Caco-2 (cell line): Measurements from ENCODE around the gene TSC22D1. TPM values are rescaled to one million over a fixed set of nuclear protein-coding genes. Genes with fewer than 3 reads are reported as not detected.

ENCODE experiments used
- BruUV-seq: library from RNA; stranded (reverse); fragments of 400-500 nt; replicated peaks from 2 replicates; lab custom pipeline; 2021; lab: Mats Ljungman, UMichigan
- CTCF ChIA-PET: fragments of 300-600 bp; sonication (Branson Sonifier 250); formaldehyde crosslinking; loops from one replicate; lab custom pipeline; 2022; ENCODE audit warnings: antibody characterized with exemption; lab: Charles Lee
- POLR2A ChIA-PET: fragments of 300-600 bp; sonication (Branson Sonifier 250); formaldehyde crosslinking; loops from one replicate; lab custom pipeline; 2022; ENCODE audit warnings: antibody characterized with exemption; lab: Charles Lee
- DNase-seq, 2 experiments: peaks; one replicate each; pipeline versions ENCODE4 v3.0.0 to v3.0.0-alpha.2; 2020 to 2022
- H3K27me3 ChIP-seq: replicated peaks from 2 replicates; pipeline ENCODE4 v1.6.0; 2011; ENCODE audit warnings: low read length; ENCODE audit not compliant: control insufficient read depth, insufficient read depth
- H3K36me3 ChIP-seq: 2 replicates; pipeline ENCODE4 v1.5.1; 2011; ENCODE audit warnings: low read length; ENCODE audit not compliant: control insufficient read depth, insufficient read depth
- H3K4me1 ChIP-seq: fragments of 250-450 bp; sonication (Bioruptor Pico); 2 replicates; pipeline ENCODE4 v1.5.1; 2020; ENCODE audit warnings: mild to moderate bottlenecking
- H3K4me3 ChIP-seq: 2 replicates; pipeline ENCODE4 v1.5.1; 2011; ENCODE audit warnings: low read depth, mild to moderate bottlenecking, control low read depth, low read length
- H3K9me3 ChIP-seq: fragments of 250-450 bp; sonication (Bioruptor Pico); 2 replicates; pipeline ENCODE4 v1.5.1; 2020; ENCODE audit warnings: mild to moderate bottlenecking, moderate library complexity
- H3K27ac Mint-ChIP-seq: one replicate; pipeline ENCODE4 v1.8.0; 2022; ENCODE audit warnings: mixed read lengths; ENCODE audit not compliant: unreplicated experiment
- H3K27me3 Mint-ChIP-seq: one replicate; pipeline ENCODE4 v1.8.0; 2022; ENCODE audit warnings: mixed read lengths; ENCODE audit not compliant: insufficient read depth, unreplicated experiment
- H3K36me3 Mint-ChIP-seq: one replicate; pipeline ENCODE4 v1.8.0; 2022; ENCODE audit warnings: mild to moderate bottlenecking, mixed read lengths; ENCODE audit not compliant: insufficient read depth, unreplicated experiment
- H3K4me1 Mint-ChIP-seq: one replicate; pipeline ENCODE4 v1.8.0; 2022; ENCODE audit warnings: low read depth, mixed read lengths; ENCODE audit not compliant: unreplicated experiment
- H3K4me3 Mint-ChIP-seq: one replicate; pipeline ENCODE4 v1.8.0; 2022; ENCODE audit warnings: mild to moderate bottlenecking, moderate library complexity, mixed read lengths; ENCODE audit not compliant: unreplicated experiment
- H3K9me3 Mint-ChIP-seq: one replicate; pipeline ENCODE4 v1.8.0; 2022; ENCODE audit warnings: mixed read lengths; ENCODE audit not compliant: unreplicated experiment
- intact Hi-C: fragments of 100-400 bp; cut with micrococcal nuclease; formaldehyde crosslinking; loops from one replicate; pipeline ENCODE4 v1.10.0; 2022; ENCODE audit not compliant: unreplicated experiment
- total RNA-seq: library from RNA; stranded (reverse); gene quantifications from 2 replicates; pipeline ENCODE4 v1.2.3, GENCODE V29; 2022
- TF ChIP-seq, protein P1 (sequence below), 2 experiments: fragments of 200-600 bp in 1 of 2; IDR thresholded peaks; 1 replicate in 1 of 2; 2 replicates in 1 of 2; pipeline versions ENCODE4 v1.5.1 to v1.8.0; 2011 to 2022; ENCODE audit warnings: antibody characterized with exemption in 1 of 2, control low read depth in 1 of 2, inconsistent platforms in 1 of 2, low read depth in 1 of 2, low read length in 1 of 2, mild to moderate bottlenecking in 1 of 2, moderate library complexity in 1 of 2; ENCODE audit not compliant: insufficient read depth in 1 of 2, severe bottlenecking in 1 of 2, unreplicated experiment in 1 of 2

Gene TSC22D1
- total RNA-seq, 1 experiment from 2014 or later = 159 TPM

DNA sequence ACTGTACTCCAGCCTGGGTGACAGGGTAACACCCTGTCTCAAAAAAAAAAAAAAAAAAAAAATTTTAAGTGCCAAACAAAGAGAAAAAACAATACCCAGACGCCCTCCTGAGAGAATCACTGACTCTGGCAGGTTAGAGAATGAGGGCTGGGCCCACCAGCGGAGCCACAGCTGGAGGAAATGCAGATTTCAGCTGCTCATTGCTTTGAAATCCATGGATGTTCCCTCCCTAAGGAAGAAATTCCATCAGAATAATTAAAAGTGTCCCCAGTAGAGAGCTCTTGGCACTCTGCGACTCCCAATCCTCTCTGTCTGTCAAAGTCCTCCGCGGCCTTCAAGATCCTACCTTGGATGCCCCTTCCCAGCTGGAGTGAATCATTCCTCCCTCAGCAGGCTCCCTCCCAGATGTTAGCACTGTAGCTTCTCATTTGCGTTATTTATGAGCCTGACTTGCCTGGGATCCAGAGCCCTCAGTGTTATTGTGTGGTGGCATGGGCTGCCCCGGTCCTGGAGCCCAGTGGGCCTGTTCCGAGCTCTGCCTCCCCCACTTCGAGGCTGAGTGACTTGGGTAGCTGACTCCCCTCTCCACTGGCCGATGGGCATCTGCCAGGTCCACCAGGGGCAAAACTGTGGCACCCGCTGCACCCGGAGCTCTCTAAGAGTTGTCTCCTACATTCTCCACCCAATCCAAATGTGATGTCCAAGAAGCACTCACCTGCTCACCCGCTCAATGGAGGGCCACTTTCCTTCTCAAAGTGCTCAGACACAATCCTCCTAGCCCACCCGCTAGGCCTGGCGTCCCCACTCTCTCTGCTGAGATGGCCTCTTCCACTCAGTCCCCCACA is 155.5 kb downstream of the TSC22D1 start:
- ChIA-PET CTCF (interaction anchor here (0.6 kb wide), 2 partner anchors 15 to 52 kb away, joined by 3 to 5 read pairs; no protein-coding TSS in a partner anchor), POLR2A (no interaction called here)
- BruUV-seq = no TSS peak
- no peaks in the 10 kb centered on the region for H3K9me3 ChIP-seq
- Mint-ChIP-seq H3K9me3 (no peaks in the 10 kb centered on the region), H3K27me3 (no peaks in the 10 kb centered on the region), H3K36me3 (no peaks in the 10 kb centered on the region), H3K4me1 (peaks cover 12% of the 10 kb centered on the region), H3K4me3 (no peak overlapping the region), H3K27ac (no peak overlapping the region)
- no peak for DNase-seq
- H3K4me1 ChIP-seq = peaks cover 11% of the 10 kb centered on the region
- H3K4me3 ChIP-seq = no peak overlapping the region
- H3K36me3 ChIP-seq = peaks cover 1% of the 10 kb centered on the region; the same call in 1 of the 2 replicates
- TF ChIP-seq, protein P1, sequence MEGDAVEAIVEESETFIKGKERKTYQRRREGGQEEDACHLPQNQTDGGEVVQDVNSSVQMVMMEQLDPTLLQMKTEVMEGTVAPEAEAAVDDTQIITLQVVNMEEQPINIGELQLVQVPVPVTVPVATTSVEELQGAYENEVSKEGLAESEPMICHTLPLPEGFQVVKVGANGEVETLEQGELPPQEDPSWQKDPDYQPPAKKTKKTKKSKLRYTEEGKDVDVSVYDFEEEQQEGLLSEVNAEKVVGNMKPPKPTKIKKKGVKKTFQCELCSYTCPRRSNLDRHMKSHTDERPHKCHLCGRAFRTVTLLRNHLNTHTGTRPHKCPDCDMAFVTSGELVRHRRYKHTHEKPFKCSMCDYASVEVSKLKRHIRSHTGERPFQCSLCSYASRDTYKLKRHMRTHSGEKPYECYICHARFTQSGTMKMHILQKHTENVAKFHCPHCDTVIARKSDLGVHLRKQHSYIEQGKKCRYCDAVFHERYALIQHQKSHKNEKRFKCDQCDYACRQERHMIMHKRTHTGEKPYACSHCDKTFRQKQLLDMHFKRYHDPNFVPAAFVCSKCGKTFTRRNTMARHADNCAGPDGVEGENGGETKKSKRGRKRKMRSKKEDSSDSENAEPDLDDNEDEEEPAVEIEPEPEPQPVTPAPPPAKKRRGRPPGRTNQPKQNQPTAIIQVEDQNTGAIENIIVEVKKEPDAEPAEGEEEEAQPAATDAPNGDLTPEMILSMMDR (IDR thresholded peaks at IDR 0.05; ENCODE audit: insufficient read depth in 1 of 2, low read depth in 1 of 2, low read length in 1 of 2, severe bottlenecking in 1 of 2, unreplicated experiment in 1 of 2) = no peak
- intact Hi-C loops = no loop called here
- no peaks in the 10 kb centered on the region for H3K27me3 ChIP-seq

DNA sequence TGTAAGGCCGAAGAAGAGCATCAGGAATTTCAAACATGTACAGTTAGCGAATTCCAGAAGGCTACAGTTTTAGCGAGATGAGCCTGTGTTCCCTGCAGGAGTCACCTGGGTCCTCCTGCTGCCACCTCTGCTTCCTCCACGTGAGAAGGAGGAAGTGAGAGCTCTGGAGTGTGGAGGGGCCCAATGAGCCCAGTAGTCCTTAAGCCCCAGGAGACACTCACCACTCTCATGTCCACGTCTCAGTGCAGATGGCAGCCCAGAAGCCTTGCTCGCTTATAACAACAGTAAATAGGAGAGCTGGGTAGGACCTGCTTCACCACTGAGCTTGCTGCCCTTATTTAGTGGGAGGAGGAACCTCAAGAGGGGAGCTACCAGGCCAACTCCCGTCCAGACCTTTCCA is 158.3 kb downstream of the TSC22D1 start:
- Mint-ChIP-seq H3K4me3 (no peak overlapping the region), H3K4me1 (peaks cover 13% of the 10 kb centered on the region), H3K27me3 (no peaks in the 10 kb centered on the region), H3K36me3 (no peaks in the 10 kb centered on the region), H3K9me3 (no peaks in the 10 kb centered on the region), H3K27ac (no peak overlapping the region)
- intact Hi-C loops = no loop called here
- TF ChIP-seq, protein P1 (IDR thresholded peaks at IDR 0.05; ENCODE audit: insufficient read depth in 1 of 2, low read depth in 1 of 2, low read length in 1 of 2, severe bottlenecking in 1 of 2, unreplicated experiment in 1 of 2) = no peak
- CTCF ChIA-PET = no interaction called here
- Histone ChIP-seq H3K9me3 (no peaks in the 10 kb centered on the region), H3K27me3 (no peaks in the 10 kb centered on the region), H3K4me3 (no peak overlapping the region), H3K4me1 (peaks cover 11% of the 10 kb centered on the region), H3K36me3 (no peaks in the 10 kb centered on the region)
- no TSS peak for BruUV-seq
- POLR2A ChIA-PET = interaction anchor here (0.5 to 1.2 kb wide), 2 partner anchors 19 to 301 kb away, joined by 3 read pairs; no protein-coding TSS in a partner anchor
- DNase-seq = no peak

DNA sequence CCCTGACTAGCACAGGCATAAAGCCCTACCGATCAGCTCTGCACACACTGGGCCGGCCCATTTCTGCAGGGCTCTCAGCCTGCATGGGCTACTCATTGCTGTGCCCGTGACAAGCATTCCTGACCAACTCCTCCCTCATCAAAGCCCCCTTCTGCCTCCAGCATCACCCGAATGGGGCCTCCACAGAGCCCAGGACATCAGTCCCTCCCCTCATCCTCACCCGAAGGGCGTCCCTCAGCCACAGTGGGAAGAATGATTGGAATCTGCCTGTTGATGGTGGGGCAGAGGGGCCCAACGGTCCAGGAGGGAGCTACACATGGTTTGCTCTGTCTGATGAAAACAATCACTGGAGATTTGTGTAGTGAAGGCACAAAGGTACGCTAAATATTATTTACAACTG is 158.7 kb downstream of the TSC22D1 start:
- intact Hi-C loops = no loop called here
- ChIA-PET CTCF (no interaction called here), POLR2A (interaction anchor here (0.5 to 1.2 kb wide), 3 partner anchors 10 to 301 kb away, joined by 3 read pairs; no protein-coding TSS in a partner anchor)
- TF ChIP-seq, protein P1 (IDR thresholded peaks at IDR 0.05; ENCODE audit: insufficient read depth in 1 of 2, low read depth in 1 of 2, low read length in 1 of 2, severe bottlenecking in 1 of 2, unreplicated experiment in 1 of 2) = no peak
- Histone ChIP-seq H3K4me1 (peaks cover 11% of the 10 kb centered on the region), H3K9me3 (no peaks in the 10 kb centered on the region), H3K4me3 (no peak overlapping the region), H3K27me3 (no peaks in the 10 kb centered on the region), H3K36me3 (no peaks in the 10 kb centered on the region)
- no peaks in the 10 kb centered on the region for H3K36me3 Mint-ChIP-seq
- H3K9me3 Mint-ChIP-seq = no peaks in the 10 kb centered on the region
- H3K4me3 Mint-ChIP-seq = no peak overlapping the region
- DNase-seq = no peak
- peaks cover 18% of the 10 kb centered on the region for H3K4me1 Mint-ChIP-seq
- H3K27me3 Mint-ChIP-seq = no peaks in the 10 kb centered on the region
- no TSS peak for BruUV-seq
- no peak overlapping the region for H3K27ac Mint-ChIP-seq
